ENCODE measurements around the gene CFAP97D2.

CFAP97D2 gene

DNA sequence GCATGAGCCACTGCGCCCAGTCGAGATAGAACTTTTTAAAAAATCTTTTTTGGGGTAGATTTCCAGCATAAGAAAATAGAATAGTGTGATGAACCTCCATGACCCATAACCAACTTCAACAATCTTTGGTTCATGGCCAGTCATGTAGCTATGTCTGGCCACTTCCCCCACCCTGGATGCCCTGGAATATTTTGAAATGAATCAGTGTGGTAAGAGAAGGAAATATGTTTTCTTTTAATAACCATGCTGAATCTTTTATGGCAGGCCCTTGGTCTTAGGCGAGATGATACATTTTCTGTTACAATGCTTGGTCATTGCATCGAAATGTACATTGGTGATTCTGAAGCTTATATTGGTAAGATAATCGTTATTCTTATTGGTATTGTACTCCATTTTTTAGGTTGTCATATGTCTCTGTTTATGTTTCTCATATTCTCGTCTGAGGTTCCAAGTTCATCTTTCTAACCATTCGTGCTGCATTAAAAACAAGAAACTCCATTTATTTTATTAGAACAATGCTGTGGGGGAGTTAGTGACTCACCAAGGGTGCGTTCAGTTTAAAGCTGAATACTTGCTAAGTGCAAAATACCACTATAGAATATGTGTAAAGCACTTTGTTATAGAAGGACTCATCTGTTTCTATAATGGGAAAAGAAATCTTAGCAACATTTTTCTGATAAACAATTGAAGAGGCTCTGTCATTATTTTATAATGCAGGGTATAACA, 86.0 kb downstream of the CFAP97D2 start:
- DNase-seq (ENCODE audit: low read depth in 1 of 2, low spot score in 1 of 2), result no peak

DNA sequence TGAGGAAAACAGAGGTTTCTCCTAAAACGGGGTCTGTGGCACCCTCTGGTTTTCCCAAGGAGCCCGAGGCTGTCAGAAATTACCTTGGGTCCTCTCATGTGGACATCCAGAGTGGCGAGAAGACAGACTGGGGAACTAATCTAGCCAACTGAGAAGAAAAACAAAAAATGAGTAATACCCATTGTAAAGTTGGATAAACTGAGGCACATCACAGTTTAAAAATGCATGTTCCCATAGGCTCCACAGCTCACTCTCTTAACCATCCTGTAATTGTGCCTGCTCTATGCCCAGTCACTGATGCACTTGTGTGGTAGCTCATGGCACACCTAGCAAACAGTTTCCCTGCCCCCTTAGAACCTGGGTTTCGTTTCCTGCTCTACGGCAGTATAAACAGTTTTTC, 87.2 kb downstream of the CFAP97D2 start:
- no peak for DNase-seq (ENCODE audit: low read depth in 1 of 2, low spot score in 1 of 2)

DNA sequence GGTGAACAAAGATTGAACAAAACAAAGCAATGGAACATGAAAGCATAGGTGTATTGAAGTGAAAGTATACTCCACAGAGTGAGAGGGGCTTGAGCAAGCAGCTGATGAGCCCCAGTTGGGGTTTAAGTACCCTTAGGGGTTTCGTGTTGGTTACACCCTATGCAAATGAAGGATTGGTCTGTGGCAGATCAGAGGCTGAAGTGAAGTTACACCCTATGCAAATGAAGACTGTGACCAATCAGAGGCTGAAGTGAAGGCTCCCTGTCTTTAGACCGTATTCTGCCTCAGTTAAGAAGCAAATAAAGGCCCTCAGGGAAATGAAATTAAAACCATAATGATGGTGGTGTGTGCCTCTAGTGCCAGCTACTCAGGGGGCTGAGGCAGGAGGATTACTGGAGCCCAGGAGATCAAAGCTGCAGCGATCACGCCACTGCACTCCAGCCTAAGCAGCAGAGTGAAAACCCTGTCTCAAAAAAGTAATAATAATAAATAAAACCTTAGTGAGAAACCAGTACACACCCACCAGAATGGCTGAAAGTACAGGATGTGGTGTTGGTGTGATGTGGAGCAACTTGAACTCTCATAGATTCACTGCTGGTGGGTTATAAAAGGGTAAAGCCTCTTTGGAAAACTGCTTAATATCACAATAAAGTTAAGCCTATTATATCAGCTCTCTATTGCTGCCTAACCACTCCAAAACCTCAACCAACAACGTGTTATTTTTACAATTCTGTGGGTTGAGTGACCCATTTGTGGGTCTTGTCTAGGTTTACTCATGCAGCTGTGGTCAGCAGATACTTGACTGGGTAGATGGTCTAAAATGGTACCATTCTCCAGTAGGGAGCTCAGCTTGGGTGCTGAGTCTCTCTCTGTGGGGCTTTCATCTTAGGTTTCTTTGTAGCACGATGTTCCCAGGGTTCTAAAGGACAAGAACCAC, 89.6 kb downstream of the CFAP97D2 start:
- DNase-seq (ENCODE audit: low read depth in 1 of 2, low spot score in 1 of 2), result no peak

DNA sequence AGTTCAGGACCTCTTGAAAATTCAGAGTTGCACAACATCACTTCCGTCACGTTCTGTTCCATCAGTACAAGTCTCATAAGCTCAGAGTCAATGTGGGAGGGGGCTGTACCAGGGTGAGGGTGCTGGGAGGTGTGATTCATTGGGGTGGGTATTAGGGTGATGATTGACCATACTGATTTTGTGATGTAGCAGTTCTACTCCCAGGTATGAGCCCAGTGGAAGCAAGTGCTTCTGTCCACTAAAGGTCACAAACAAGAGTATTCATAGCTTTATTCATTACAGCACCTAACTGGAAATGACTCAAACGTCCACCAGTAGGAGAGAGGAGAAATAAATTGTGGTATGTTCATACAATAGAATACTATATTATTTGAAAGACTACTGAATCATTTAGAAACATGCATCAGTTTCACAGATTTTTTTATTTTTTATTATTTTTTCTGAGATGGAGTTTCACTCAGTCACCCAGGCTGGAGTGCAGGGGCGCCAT, 90.3 kb downstream of the CFAP97D2 start:
- DNase-seq (ENCODE audit: low read depth in 1 of 2, low spot score in 1 of 2), result no peak
